ENCODE measurements around the gene SHC1.

DNA sequence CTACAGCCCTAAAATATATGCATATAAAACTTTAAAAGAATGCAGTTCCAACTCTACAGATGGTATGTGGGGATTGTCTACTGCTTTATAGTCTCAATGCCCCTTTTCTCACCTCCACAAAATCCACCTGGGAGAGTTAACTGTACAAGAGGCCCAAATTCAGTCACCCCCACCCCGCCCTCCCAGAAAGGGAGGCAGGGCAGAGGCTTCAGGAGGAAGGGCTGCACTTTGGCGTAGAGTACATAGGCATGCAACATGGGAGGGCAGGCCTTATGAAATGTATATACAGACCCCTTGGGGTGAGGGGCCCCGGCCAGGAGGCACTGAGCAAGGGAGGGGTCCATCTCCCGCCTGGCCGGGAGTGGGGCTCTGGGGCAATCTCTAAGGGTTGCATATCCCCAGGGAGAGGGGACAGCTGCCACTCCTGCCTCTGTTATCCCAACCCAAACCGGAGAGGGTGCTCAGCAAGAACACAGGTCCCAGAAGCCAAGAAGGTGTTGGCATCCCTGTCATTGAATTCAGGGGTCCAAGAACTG is 7.7 kb downstream of the SHC1 start:
- TF ChIP-seq YY1 (IDR thresholded peaks at IDR 0.05; ENCODE audit: insufficient read depth, insufficient read length) (no peak), ZNF274 (IDR thresholded peaks at IDR 0.05; ENCODE audit: low read depth, low read length) (no peak), SUZ12 (IDR thresholded peaks at IDR 0.05; ENCODE audit: extremely low read depth, insufficient read depth, insufficient read length) (no peak)
